ENCODE results near the gene ARHGAP26.

- no peak for TF ChIP-seq CTCF (IDR thresholded peaks at IDR 0.05)
- TF ChIP-seq POLR2A (IDR thresholded peaks at IDR 0.05) = no peak
Measured at GRCh38 chr5:143053780-143054179, 283.6 kb downstream of the ARHGAP26 start.

Measured in sigmoid colon (tissue), 3 donors.